Stimulated activated CD4-positive, alpha-beta T cell treated with anti-CD3 and anti-CD28 coated beads, Interleukin-12 subunit alpha, Interleukin-12 subunit beta, amount 100 ng/mL, for 4 hours (primary cell): ENCODE measurements around the gene COG7.
"Not testable (repeated sequence)": the region's sequence is repeated elsewhere in the genome, so short reads cannot be mapped to it uniquely, and the experiment has no call there.

Source experiments
- DNase-seq: peaks from one replicate; pipeline ENCODE4 v3.0.0-alpha.2; 2020

Gene COG7

DNA sequence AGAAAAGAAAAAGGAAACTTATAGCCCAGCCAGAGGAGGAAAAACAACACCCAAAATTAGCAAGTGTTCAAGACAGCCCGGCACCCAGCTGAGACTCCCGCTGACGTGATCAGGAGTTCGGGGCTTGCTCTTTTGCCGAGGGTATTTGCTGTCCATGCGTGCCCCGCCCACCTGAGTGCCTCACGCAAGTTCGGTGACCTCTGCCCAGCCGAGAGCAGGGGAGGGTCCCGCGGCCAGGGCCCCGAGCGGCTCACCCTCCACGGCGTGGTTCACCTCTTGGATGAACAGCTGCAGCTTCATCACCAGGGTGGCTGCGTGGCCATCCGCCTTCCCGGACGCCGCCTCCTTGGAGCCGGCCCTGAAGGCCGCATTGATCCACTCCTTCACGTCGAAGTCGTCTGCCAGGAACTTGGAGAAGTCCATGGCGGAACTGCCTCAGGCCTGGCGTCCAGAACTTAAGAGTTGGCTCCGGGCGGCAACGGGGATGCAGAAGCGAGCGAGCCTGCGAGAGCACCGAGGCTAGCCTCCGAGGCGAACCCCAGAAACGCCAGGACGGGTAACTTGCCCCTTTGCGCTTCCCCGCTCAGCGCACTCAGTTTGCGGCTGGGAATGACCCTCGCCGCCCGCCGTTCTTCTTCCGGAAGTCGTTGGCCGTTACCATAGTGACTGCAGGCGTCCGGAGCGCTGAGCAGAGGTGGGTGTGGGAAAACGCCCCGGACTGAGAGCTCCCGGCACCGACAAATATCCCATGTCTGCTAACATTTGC is at the start of gene COG7:
TSS of gene COG7 (minus strand) at position 618 of the 766 bp plus-strand sequence. CDS start at position 423, 195 bp downstream.
- DNase-seq: peak; percentile 85

DNA sequence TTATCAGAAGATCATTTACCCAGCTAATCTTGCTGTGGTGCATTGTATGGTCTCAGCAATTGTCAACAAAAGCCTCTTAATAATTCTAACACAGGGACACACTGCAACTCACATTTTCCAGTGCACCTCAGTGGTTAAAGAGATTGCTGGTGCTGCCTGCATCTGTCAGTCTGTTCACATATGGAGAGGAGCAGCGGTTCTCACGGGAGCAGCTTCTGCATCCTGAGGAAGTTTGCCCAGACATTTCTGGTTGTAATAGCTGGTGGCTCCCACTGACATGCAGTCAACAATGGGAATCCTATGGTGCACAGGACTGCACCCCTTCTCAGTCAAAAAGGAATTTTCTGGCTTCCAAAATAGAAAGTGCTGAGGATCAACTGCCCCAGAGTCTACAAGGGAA is 49.5 kb upstream of the COG7 start:
- DNase-seq: no peak

DNA sequence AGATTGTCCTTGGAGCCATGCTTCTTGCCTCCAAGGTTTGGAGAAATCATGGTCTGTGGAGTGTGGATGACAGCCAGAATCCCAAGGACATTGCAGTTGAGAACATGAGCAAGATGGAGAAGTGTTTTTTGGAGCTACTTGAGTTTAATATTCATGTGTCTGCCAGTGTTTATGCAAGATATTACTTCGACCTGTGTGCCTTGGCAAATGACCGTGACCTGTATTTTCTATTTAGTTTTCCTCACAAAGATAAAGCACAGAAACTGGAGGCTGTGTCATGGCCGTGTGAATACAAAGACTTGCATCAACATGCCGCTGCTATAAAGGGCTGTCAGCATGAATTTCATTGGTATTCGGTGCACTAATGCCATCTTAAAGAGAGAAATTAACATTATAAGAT is 48.3 kb upstream of the COG7 start:
- DNase-seq: no peak

DNA sequence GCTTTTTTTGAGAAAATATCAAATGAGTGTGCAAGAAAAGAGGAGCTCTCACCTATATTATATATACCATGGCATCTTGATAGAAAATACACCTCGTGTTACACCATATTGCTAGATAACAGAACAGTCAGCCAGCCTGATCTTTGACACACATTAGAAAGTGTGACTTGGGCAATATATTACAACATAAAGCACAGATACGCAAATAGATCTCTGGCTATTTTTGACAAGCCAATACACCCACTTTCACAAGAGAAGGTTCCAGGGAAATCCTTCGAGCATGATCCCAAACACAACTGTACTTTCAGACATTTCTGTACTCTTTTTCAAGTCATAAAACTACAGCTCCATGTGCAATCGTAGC is 47.9 kb upstream of the COG7 start:
- DNase-seq: no peak

DNA sequence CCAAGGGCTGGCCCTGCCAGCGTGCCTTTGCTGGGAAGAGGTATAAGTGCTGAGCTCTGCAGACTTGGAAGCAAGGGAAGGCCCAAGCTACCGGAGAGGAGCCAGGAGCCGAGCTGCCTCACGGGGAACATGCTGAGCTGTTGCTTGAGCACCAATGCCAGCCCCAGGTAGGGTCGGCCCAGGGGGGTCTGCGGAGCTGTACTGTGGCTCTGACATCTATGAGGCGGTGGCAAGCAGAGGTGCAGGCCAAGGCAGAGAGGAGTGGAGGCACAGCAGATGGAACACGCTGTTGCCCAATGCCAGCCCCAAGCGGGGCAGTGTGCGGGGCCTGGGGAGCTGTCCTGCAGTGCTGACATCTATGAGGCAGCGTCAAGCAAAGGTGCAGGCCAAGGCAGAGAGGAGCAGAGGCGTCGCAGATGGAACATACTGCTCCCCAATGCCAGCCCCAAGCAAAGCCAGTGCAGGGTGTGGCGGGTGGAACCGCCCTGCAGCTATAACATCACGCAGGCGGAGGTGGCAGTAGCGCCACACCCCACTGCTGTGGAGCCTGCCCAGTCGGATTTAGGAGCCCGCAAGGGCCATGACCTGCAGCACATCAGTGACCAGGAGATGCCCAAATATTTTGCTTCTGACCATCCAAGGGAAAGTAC is 47.3 kb upstream of the COG7 start:
- DNase-seq: no peak

DNA sequence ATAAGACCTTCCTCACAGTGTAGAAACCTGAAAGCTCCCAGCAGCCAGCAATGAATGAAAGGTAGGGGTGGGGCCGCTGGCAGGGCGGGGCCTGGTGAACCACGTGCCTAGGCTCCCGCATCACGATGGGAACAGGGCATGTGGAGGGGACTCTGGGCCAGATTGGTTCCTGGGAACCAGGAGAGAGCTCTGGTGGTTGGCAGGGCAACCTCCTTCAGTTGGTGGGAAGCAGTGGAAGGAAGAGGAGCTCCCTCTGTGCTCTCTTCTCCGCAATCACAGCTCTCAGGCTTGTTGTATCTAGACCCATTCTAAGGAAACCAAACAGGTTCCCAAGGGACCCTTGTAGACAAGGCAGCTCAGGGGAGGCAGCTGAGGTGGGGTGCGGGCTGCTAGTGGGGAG is 46.8 kb upstream of the COG7 start:
- no peak for DNase-seq

DNA sequence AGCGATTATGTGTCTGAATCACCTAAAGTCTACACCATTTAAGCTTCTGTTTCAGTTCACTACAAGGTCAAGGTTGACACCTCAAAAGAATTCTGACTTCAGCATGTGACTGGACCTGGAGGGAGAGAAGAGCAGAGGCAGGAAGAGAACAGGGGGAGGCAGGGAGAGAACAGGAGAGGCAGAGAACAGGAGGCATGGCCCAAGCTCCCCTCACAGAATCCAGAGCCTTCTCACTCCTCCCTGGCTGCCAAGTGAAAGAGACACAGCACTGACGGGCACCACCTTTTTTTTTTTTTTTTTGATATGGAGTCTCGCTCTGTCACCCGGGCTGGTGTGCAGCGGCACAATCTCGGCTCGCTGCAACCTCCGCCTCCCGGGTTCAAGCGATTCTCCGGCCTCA is 45.9 kb upstream of the COG7 start:
- DNase-seq: no peak

DNA sequence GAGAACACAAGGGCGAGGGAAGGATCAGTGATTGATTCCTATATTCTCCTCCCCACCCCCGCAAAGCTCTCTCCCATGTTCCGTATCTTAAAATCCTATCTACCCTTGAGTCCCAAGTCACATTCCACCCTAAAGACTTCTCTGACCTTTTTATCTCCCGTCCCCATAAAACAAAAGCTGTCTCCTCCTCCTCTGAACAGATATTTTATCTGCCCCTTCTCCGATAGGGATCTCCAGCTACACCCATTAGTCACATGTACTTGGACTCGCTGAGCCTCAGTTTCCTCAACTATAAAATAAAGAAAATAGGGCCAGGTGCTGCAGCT is 44.5 kb upstream of the COG7 start:
- no peak for DNase-seq

DNA sequence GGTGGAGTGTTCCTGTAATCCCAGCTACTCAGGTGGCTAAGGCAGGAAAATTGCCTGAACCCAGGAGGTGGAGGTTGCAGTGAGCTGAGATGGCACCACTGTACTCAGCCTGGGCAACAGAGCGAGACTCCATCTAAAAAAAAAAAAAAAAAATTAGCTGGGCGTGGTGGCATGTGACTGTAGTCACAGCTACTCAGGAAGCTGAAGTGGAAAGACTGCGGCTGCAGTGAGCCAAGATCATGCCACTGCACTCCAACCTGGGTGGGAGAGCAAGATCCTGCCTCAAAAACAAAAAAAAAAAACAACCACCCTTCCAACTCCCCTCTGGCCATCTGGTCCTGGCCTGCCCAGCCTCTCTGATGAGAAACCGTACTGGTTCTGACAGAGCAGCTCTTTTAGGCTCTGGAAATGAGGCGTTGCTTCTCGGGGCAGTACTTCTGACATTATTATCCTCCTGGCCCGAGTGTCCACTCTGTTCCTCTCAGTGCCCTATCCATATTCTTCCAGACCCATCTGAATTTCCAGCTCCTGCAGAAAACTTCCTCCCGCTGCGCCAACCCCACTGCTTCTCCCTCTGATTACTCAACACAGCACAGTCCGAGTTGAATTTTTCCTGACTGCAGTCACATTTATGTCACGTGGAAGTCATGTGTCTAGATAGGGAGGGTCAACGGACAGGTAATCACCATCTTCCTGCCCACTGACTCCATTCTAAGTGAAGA is 44.0 kb upstream of the COG7 start:
- DNase-seq: no peak

DNA sequence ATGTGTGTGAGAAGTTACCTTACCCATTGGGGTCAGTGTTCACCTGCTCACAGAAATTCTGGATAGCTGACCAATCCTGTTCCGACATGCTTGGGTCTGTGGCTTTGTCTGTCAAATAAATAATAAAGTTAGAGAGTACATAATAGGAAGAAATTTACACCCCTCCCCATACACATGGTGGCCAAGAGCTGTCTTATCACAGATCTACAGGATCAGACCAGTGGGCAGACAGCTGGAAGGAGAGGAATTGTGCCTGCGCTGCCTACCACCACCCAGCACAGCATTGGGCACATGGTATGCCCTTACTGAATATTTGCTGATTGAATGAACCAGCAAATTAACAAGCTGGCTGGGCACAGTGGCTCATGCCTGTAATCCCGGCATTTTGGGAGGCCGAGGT is 42.7 kb upstream of the COG7 start:
- DNase-seq: no peak

DNA sequence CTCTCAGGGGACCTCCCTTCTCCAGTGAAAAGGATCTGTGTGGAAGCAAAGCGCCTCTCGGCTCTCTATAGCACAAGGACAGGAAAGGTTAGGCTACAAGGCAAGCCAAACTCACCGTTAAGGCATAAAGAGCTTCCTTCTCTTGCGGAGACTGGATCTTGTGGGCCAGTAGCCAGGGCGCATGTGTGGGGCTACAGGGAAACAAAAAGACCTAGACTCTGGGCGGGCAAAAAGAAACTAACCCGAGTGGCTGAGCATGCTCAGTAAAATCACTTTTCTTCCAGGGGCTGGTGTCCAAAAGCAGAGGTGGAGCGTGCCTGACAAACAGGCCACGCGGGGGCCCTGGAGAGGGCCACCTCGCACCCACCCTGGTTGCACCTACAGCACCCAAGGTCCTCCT is 41.2 kb upstream of the COG7 start:
- no peak for DNase-seq

DNA sequence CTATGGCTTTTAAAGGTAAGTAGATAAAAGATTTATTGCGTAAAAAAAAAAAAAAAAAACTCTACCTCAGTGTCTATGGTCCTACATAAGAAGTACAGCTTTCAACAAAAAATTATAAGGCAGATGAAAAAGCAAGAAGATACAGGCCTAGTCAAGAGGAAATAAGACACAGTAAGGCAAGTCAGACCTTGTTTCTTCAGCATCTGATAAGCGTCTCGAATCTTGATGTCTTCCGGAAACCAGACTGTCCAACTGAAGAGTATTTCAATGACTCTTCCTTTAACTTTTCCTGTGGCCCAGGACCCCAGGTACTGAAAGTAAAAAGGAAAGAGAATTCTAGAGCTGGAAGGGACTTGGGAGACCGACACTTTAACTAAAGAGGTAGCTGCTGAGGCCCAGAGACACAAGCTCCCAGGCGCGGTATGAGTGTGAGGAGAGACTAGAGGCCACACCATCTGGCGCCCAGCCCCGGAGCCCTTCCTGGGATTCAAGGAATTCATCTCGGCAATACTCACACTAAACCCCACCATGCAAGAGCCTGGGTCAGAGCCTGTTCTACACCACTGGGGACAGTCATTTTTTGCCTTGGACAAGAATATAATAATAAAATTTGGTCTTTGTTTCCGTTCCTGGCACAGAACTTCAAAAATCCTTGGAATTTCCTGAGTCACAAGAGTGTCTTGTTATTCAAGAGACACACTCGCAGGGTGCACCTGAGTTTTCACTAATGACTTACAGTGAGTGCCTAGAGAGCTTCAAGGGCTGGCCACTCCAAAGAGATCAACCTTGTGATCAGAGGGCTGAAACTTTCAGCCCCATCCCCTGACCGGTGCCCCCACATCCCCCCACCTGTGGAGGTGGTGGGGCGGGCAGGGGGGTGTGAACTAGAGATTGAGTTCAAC is 38.8 kb upstream of the COG7 start:
- no peak for DNase-seq

DNA sequence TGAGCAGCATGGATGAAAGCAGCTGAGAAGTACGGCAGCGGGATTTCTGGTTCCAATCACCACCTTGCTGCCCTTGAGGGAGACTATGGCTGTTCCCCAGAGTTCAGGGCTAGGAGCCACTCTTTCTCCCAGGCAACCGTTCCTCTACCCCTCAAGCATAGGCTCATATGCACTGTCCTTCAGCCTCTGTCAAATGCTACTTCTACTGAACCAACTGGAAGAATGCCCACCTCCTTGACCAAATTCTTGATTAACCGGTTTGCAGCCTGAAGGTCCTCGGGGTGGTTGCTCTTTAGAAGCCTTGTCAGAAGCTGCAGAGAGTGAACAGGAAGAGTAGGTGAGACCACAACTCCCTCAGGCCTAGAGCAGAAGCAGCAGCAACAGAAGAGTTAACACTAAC is 33.5 kb upstream of the COG7 start:
- no peak for DNase-seq

DNA sequence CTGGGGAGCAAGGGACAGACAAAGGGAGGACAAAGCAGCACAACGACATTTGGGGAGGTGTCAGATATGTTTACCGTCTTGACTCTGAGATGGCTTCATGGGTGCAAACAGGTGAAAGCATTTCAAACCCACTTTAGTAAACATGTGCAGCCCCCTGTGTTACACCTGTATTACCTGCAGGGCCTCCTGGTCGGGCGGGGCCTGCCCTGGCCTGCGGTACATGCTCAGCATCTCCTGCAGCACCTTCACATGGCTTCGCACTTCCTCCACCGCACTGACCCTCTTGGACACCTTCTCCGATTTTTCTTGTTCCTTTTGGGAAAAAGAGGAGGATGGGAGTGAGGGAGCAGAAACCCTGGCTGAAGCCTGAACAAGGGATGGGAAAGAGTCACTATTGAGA is 32.9 kb upstream of the COG7 start:
- DNase-seq: no peak

DNA sequence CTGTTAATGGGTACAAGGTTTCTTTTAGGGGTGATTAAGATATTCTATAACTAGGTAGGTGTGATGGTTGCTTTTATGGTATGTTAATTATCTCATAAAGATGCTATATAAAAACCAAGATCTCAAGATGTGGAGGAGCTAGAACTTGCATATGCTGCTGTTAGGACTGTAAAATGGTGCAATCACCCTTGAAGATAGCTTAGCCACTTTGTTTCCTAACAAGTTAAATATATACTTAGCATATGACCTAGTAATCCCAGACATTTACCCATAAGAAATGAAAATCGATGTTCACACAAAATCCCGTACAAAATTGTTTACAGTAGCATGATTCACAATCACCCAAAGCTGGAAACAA is 32.2 kb upstream of the COG7 start:
- DNase-seq: no peak

DNA sequence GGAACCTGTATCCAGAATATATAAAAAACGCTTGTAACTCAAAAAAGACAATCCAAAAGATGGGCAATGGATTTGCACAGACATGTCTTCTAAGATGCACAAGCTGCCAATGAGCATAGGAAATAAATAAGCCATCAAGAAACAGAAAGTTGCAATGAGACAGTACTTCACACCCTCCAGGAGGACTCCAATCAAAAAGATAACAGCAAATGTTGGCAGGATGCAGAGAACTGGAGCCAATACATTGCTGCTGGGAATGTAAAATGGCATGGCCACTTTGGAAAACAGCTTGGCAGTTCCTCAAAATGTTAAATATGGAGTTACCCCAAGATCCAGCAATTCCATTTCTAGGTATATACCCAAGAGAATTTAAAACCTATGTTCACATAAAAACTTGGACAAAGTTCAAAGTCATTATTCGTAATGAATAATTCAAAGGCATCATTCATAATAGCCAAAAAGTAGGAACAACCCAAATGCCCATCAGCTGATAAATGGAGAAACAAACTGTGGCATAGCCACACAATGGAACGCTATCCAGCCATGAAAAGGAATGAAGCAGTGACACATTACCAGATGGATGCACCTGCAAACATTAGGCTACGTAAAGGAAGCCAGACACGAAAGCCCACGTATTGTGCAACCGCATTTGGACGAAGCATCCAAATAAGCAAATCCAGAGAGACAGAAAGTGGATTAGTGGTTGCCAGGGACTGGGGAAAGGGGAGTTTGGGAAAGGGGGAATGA is 31.7 kb upstream of the COG7 start:
- no peak for DNase-seq

DNA sequence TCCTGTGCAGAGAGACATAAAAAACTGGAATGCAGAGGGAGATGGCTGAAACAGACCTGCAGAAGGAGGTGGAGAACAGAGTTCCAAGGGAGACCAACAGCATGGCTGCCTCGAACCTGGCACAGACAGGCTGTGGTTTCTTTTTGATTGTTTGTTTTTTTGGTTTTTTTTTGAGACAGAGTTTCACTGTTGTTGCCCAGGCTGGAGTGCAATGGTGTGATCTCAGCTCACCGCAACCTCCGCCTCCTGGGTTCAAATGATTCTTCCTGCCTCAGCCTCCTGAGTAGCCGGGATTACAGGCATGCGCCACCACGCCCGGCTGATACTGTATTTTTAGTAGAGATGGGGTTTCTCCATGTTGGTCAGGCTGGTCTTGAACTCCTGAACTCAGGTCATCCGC is 30.5 kb upstream of the COG7 start:
- not testable (repeated sequence) for DNase-seq

DNA sequence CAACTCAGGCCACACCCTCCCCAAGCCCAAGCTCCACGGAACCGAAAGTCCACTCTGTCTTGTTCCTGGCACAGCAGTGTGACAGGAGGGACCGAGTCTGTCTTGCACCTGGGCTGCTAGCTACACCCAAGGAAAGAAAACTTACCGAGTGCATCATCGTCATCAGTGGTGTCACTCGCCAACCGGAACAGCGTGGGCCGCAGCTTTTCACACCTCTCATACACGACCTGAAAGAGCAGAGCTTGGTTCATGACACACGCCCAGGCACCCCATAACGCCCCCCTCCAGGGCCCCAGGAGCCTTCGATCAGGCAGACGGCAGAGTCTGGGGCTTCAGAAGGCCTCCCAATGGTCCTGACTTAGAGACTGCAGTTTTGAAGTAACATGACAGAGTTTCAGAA is 29.8 kb upstream of the COG7 start:
- no peak for DNase-seq

DNA sequence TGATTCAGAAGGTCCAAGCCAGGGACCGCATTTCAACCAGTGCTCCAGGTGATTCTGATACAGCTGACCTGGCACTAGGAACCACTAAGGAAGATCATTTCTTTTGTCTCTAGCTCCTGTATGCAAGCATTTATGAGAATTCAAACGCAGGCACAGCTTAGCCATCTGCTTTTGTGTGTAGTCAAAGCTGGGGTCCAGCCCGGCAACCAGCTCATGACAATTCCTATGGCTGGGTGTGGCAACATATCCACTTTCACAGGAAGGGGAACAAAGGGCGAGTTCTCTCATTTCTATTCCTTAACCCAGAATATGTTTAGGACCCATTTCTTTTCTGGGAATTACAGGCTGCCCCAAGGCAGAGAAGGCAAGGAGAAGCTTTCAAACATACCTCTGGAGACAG is 27.3 kb upstream of the COG7 start:
- DNase-seq: no peak

DNA sequence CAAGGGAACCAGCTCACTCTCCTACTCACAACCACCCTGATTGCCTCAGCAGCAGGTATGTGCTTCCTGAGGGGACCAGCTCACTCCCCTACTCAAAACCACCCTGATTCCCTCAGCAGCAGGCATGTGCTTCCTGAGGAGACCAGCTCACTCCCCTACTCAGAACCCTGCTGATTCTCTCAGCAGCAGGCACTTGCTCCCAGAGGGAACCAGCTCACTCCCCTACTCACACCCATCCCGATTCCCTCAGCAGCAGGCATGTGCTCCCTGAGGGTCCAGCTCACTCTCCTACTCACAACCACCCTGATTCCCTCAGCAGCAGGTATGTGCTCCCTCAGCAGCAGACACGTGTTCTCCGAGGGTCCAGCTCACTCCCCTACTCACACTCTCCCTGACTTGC is 26.1 kb upstream of the COG7 start:
- DNase-seq: no peak

DNA sequence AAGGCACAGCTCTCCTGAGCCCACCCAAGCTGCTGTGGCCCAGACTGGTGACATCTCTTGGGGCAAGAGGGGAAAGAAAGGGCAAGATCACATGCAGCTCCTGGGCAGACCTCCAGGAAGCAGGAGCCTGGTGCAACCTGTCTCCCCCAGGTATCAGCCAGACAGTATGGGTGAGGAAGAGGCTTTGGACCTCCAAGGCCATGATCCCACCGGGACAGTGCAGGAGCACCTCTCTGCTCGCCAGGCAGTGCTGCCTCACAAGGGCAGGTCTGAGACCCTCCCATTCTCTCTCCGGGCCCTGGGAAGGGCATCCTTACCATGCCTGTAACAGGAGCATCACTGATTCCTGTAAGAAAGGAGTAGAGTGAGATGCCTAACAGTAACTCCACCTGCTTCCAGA is 25.6 kb upstream of the COG7 start:
- no peak for DNase-seq

DNA sequence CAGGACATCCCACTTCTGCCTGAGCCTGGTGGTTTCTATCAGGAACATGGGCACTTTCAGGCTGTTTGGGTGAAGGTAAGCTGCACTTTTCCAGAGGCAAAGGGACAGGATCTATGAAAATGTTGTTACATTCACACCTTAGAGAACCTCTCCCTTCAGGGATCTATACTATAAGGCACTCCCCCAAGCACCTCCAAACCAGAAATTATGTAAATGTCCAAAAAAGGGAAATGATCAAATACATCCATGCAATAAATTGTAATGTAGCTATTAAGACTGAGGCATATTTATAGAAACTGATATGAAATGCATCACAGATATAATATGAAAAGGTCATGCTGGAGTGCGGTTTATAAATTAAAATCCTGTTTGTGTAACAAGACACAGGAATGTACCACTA is 23.3 kb upstream of the COG7 start:
- DNase-seq: no peak

DNA sequence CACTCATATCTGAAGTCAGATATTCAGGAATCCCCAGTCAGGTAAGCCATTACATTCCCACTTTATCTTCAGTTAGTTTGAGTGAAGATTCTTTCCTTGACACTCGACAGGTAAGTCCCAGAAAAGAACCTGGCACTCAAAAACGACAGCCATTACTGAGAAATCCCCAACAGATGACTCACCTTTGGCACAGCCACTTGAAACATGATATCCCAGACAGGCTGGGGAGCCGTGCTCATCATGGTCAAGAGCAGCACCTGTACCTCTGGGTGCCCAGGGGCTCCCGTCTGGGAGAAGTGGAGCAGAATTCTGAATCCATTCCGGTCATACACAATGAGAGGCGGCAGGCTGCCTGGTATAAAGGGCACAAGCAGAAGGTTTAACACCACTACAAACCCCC is 16.8 kb upstream of the COG7 start:
- no peak for DNase-seq
